ENCODE measurements around the gene GPAM.
"Not testable (repeated sequence)": the region's sequence is repeated elsewhere in the genome, so short reads cannot be mapped to it uniquely, and the experiment has no call there.

The GPAM gene

GRCh38 chr10:112132435-112132834, 51.1 kb downstream of the GPAM start:
- DNase-seq (ENCODE audit: low read depth), result no peak

GRCh38 chr10:112131996-112132395, 51.6 kb downstream of the GPAM start:
- no peak for DNase-seq (ENCODE audit: low read depth)

- no peak for DNase-seq (ENCODE audit: low read depth)
Observed at GRCh38 chr10:112131346-112131745, 52.2 kb downstream of the GPAM start.

GRCh38 chr10:112126901-112127300, 56.7 kb downstream of the GPAM start:
- no peak for DNase-seq (ENCODE audit: low read depth)

- no peak for DNase-seq (ENCODE audit: low read depth)
Observed at GRCh38 chr10:112126172-112126571, 57.4 kb downstream of the GPAM start.

GRCh38 chr10:112124866-112125265, 58.7 kb downstream of the GPAM start:
- no peak for DNase-seq (ENCODE audit: low read depth)

- no peak for DNase-seq (ENCODE audit: low read depth)
Observed at GRCh38 chr10:112122827-112123226, 60.7 kb downstream of the GPAM start.

GRCh38 chr10:112120491-112120890, 63.1 kb downstream of the GPAM start:
- no peak for DNase-seq (ENCODE audit: low read depth)

GRCh38 chr10:112115781-112116385, 67.7 kb downstream of the GPAM start:
- no peak for DNase-seq (ENCODE audit: low read depth)

GRCh38 chr10:112109779-112110178, 73.8 kb downstream of the GPAM start:
- DNase-seq (ENCODE audit: low read depth), result not testable (repeated sequence)

All from GM04503 (cell line).